SU-DHL-6 (cell line): Measurements from ENCODE around the gene EPHB2.

Experiments
- H2AFZ ChIP-seq: fragments of 200-600 bp; sonication (generic); 2 replicates; pipeline ENCODE4 v1.6.1; 2014; ENCODE audit warnings: low read depth, mild to moderate bottlenecking, moderate library complexity, mixed read lengths, antibody characterized with exemption, low read length; ENCODE audit not compliant: severe bottlenecking
- H3F3A ChIP-seq: fragments of 200-600 bp; shearing (Covaris generic); 2 replicates; pipeline ENCODE4 v1.6.0; 2016; ENCODE audit warnings: antibody characterized with exemption, mild to moderate bottlenecking; ENCODE audit not compliant: insufficient read depth
- H3K27ac ChIP-seq: fragments of 200-600 bp; sonication (generic); 2 replicates; pipeline ENCODE4 v1.5.1; 2016; ENCODE audit warnings: low read depth, mild to moderate bottlenecking, low read length, moderate library complexity, mixed read lengths
- H3K27me3 ChIP-seq: fragments of 200-600 bp; sonication (generic), shearing (Covaris generic); 2 replicates; pipeline ENCODE4 v1.6.0; 2014; ENCODE audit warnings: mild to moderate bottlenecking, low read length
- H3K36me3 ChIP-seq: fragments of 200-600 bp; sonication (generic); 2 replicates; pipeline ENCODE4 v1.6.1; 2014; ENCODE audit warnings: mild to moderate bottlenecking, low read length, mixed read lengths
- H3K4me2 ChIP-seq: fragments of 300-600, 200-600 bp; shearing (Covaris generic), sonication (generic); 2 replicates; pipeline ENCODE4 v1.6.0; 2014; ENCODE audit warnings: low read length, low read depth, mild to moderate bottlenecking; ENCODE audit not compliant: poor library complexity, severe bottlenecking
- H3K4me3 ChIP-seq: fragments of 200-600 bp; sonication (generic); 2 replicates; pipeline ENCODE4 v1.5.1; 2014; ENCODE audit warnings: antibody characterized with exemption, low read length, mild to moderate bottlenecking, mixed read lengths; ENCODE audit not compliant: insufficient read depth, poor library complexity, severe bottlenecking
- H3K79me2 ChIP-seq: fragments of 200-600 bp; sonication (generic); 2 replicates; pipeline ENCODE4 v1.6.1; 2014; ENCODE audit warnings: mild to moderate bottlenecking, low read length, moderate library complexity; ENCODE audit not compliant: insufficient read depth
- H3K9ac ChIP-seq: fragments of 200-600 bp; sonication (generic); 2 replicates; pipeline ENCODE4 v1.7.0; 2014; ENCODE audit warnings: mild to moderate bottlenecking, low read length
- H3K9me2 ChIP-seq: fragments of 200-600 bp; sonication (generic); replicated peaks from 2 replicates; pipeline ENCODE4 v1.6.1; 2014; ENCODE audit warnings: low read length; ENCODE audit not compliant: insufficient read depth
- H3K9me3 ChIP-seq: fragments of 200-600 bp; sonication (generic); 2 replicates; pipeline ENCODE4 v1.6.1; 2014; ENCODE audit warnings: low read length, mixed read lengths; ENCODE audit not compliant: insufficient read depth
- H4K20me1 ChIP-seq: fragments of 200-600 bp; sonication (generic); 2 replicates; pipeline ENCODE4 v1.6.1; 2014; ENCODE audit warnings: low read depth, mild to moderate bottlenecking, antibody characterized with exemption, low read length, moderate library complexity, mixed read lengths
- EZH2phosphoT487 ChIP-seq: fragments of 200-600 bp; sonication (generic), shearing (Covaris generic); conservative IDR thresholded peaks from 2 replicates; pipeline ENCODE4 v1.6.1; 2018; ENCODE audit warnings: mild to moderate bottlenecking, antibody characterized with exemption, low read length, moderate library complexity, mixed read lengths
- TF ChIP-seq, protein P1 (sequence below): fragments of 200-600 bp; sonication (generic); IDR thresholded peaks from one replicate; pipeline ENCODE4 v1.5.1; 2017; ENCODE audit warnings: antibody characterized with exemption, mild to moderate bottlenecking, low read length, moderate library complexity; ENCODE audit not compliant: insufficient read depth, poor library complexity, severe bottlenecking

Gene EPHB2

GRCh38 chr1:22717037-22717760, 6.6 kb downstream of the EPHB2 start:
- Histone ChIP-seq H3K27ac (no peak overlapping the region), H3K9me2 (no peaks in the 10 kb centered on the region), H3K36me3 (no peaks in the 10 kb centered on the region), H3K4me2 (no peak overlapping the region), H3K4me3 (no peak overlapping the region), H3K9ac (no peak overlapping the region), H3K79me2 (no peaks in the 10 kb centered on the region), H3K9me3 (no peaks in the 10 kb centered on the region), H4K20me1 (no peaks in the 10 kb centered on the region), H3K27me3 (no peaks in the 10 kb centered on the region), H3F3A (no peaks in the 10 kb centered on the region), H2AFZ (no peak overlapping the region)
- TF ChIP-seq, protein P1, sequence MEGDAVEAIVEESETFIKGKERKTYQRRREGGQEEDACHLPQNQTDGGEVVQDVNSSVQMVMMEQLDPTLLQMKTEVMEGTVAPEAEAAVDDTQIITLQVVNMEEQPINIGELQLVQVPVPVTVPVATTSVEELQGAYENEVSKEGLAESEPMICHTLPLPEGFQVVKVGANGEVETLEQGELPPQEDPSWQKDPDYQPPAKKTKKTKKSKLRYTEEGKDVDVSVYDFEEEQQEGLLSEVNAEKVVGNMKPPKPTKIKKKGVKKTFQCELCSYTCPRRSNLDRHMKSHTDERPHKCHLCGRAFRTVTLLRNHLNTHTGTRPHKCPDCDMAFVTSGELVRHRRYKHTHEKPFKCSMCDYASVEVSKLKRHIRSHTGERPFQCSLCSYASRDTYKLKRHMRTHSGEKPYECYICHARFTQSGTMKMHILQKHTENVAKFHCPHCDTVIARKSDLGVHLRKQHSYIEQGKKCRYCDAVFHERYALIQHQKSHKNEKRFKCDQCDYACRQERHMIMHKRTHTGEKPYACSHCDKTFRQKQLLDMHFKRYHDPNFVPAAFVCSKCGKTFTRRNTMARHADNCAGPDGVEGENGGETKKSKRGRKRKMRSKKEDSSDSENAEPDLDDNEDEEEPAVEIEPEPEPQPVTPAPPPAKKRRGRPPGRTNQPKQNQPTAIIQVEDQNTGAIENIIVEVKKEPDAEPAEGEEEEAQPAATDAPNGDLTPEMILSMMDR: no peak
- no peak for TF ChIP-seq EZH2phosphoT487

- Histone ChIP-seq H3K4me2 (no peak overlapping the region), H3K4me3 (no peak overlapping the region), H3K27ac (no peak overlapping the region), H3K9me2 (no peaks in the 10 kb centered on the region), H3K79me2 (no peaks in the 10 kb centered on the region), H3K9ac (no peak overlapping the region), H3F3A (no peaks in the 10 kb centered on the region), H3K36me3 (no peaks in the 10 kb centered on the region), H3K27me3 (no peaks in the 10 kb centered on the region), H3K9me3 (no peaks in the 10 kb centered on the region), H2AFZ (no peak overlapping the region), H4K20me1 (no peaks in the 10 kb centered on the region)
- TF ChIP-seq EZH2phosphoT487: no peak
- TF ChIP-seq, protein P1: no peak
Observed at GRCh38 chr1:22721122-22721873, 10.7 kb downstream of the EPHB2 start.

DNA sequence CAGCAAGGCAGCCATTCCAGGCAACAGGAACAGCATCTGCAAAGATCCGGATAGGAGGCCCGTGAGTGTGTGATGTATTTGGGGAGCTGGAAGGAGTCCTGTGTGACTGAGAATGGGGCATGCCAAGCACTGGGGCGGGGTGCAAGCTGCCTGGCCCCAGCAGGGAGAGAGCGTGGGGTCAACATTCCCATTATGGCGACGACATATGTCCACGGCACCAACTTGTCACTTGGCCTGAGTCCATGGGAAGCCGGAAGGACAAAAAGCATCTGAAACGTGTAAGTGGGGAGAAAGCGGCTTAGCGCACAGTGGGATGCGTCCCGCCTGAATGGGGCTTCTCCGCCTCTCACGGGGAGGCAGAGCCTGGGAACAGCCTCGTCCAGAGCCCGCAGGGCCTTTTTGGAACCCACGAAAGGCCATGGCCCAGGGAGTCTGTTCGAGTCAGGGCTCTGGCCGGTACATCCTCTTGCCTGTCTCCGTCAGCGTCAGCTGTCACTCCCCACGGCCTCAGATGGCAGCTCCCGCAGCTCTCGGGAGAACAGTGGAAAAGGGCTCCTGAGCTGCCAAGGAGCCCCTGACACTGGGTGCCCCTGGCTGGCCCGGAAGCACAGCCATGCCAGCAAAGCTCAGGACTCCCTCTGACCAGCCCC, 12.4 kb downstream of the EPHB2 start:
- no peaks in the 10 kb centered on the region for H3F3A ChIP-seq
- no peak overlapping the region for H2AFZ ChIP-seq
- H3K9ac ChIP-seq: no peak overlapping the region
- no peaks in the 10 kb centered on the region for H3K27me3 ChIP-seq
- H3K79me2 ChIP-seq: no peaks in the 10 kb centered on the region
- no peak overlapping the region for H3K27ac ChIP-seq
- no peaks in the 10 kb centered on the region for H3K9me2 ChIP-seq
- no peaks in the 10 kb centered on the region for H3K9me3 ChIP-seq
- TF ChIP-seq, protein P1: no peak
- TF ChIP-seq EZH2phosphoT487: no peak
- no peaks in the 10 kb centered on the region for H4K20me1 ChIP-seq
- H3K4me3 ChIP-seq: no peak overlapping the region
- no peaks in the 10 kb centered on the region for H3K36me3 ChIP-seq
- H3K4me2 ChIP-seq: no peak overlapping the region
